Measurements from ENCODE around the gene SLC22A13. TPM values are rescaled to one million over a fixed set of nuclear protein-coding genes. Genes with fewer than 3 reads are reported as not detected.

SLC22A13 gene
- total and polyA plus RNA-seq, 2 of the 4 experiments (the other 2 are of a cell fraction), result under 0.01 to 0.22 TPM

DNA sequence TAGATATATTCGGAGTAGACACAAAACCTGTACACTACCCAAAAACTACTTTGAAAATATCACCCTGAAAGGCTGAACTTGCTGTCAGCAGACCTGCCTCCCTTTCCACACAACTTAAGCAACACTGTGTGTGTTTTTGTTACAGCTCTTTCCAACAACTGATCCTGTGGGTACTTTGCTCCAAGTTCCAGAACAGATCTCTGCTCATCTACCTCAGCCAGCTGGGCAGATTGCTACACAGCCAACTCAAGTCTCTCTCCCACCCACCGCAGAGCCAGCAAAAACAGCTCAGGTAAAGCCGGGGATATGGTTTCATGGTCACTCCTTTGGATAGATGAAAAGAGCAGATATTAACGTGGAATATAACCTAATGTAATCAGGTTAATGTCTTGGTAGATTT lies 19.7 kb upstream of the SLC22A13 start:
- Histone ChIP-seq H2AK9ac (replicated peaks; ENCODE audit: low read depth, low read length, poor library complexity) (no peak overlapping the region), H3K56ac (ENCODE audit: extremely low read depth, insufficient read depth, low read length) (no peak overlapping the region), H2AK5ac (ENCODE audit: low read depth, low read length) (no peak overlapping the region), H3K18ac (ENCODE audit: low read depth, low read length) (no peak overlapping the region), H4K20me1 (ENCODE audit: insufficient read depth, low read length) (peaks cover 5% of the 10 kb centered on the region; the same call in 1 of the 2 replicates), H3K27me3 (ENCODE audit: control insufficient read depth, insufficient read depth, low read length) (no peaks in the 10 kb centered on the region), H2BK5ac (ENCODE audit: low read depth, low read length, poor library complexity, severe bottlenecking) (no peak overlapping the region), H3K79me1 (ENCODE audit: low read depth in 1 of 2, low read length in 2 of 2) (peaks cover 20 to 23% of the 10 kb centered on the region in 2 experiments), H3K36me3 (ENCODE audit: control insufficient read depth, insufficient read depth, low read length) (peaks cover 9% of the 10 kb centered on the region), H2BK15ac (ENCODE audit: low read depth, low read length) (no peak overlapping the region), H4K5ac (ENCODE audit: low read depth, low read length) (no peak overlapping the region), H2BK120ac (ENCODE audit: low read depth, low read length) (no peak overlapping the region), H2AFZ (replicated peaks; ENCODE audit: low read length, poor library complexity) (no peak overlapping the region), H4K8ac (ENCODE audit: low read depth in 2 of 2, low read length in 2 of 2) (no peak overlapping the region), H3K9me1 (ENCODE audit: insufficient read depth, low read length) (no peaks in the 10 kb centered on the region; the same call in 1 of the 2 replicates), H2BK20ac (ENCODE audit: low read depth, low read length) (no peak overlapping the region), H3K27ac (ENCODE audit: insufficient read depth, low read length) (no peak overlapping the region), H3K14ac (replicated peaks; ENCODE audit: low read depth, low read length) (no peak overlapping the region), H4K91ac (ENCODE audit: insufficient read depth, low read depth, low read length) (no peak overlapping the region), H3K4me1 (ENCODE audit: control insufficient read depth, insufficient read depth, low read length) (no peaks in the 10 kb centered on the region; the same call in 1 of the 2 replicates), H3K4ac (ENCODE audit: low read depth, low read length) (no peak overlapping the region), H3K23ac (ENCODE audit: low read depth, low read length) (no peak overlapping the region), H3K4me3 (ENCODE audit: insufficient read depth, low read depth, low read length) (no peak overlapping the region), H3K4me2 (ENCODE audit: low read depth, low read length) (no peak overlapping the region), H3K9ac (ENCODE audit: low read depth, low read length) (no peak overlapping the region), H3K9me3 (ENCODE audit: control insufficient read depth, insufficient read depth, low read length) (no peaks in the 10 kb centered on the region)
- TF ChIP-seq, protein P1, sequence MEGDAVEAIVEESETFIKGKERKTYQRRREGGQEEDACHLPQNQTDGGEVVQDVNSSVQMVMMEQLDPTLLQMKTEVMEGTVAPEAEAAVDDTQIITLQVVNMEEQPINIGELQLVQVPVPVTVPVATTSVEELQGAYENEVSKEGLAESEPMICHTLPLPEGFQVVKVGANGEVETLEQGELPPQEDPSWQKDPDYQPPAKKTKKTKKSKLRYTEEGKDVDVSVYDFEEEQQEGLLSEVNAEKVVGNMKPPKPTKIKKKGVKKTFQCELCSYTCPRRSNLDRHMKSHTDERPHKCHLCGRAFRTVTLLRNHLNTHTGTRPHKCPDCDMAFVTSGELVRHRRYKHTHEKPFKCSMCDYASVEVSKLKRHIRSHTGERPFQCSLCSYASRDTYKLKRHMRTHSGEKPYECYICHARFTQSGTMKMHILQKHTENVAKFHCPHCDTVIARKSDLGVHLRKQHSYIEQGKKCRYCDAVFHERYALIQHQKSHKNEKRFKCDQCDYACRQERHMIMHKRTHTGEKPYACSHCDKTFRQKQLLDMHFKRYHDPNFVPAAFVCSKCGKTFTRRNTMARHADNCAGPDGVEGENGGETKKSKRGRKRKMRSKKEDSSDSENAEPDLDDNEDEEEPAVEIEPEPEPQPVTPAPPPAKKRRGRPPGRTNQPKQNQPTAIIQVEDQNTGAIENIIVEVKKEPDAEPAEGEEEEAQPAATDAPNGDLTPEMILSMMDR (conservative IDR thresholded peaks at IDR 0.05; ENCODE audit: low read depth, low read length), result no peak
- TF ChIP-seq CHD1 (IDR thresholded peaks at IDR 0.05; ENCODE audit: low read depth, low read length) (no peak), POLR2A (IDR thresholded peaks at IDR 0.05; ENCODE audit: low read depth, low read length) (no peak), MAZ (IDR thresholded peaks at IDR 0.05; ENCODE audit: borderline replicate concordance, low read depth, low read length) (no peak), BHLHE40 (IDR thresholded peaks at IDR 0.05; ENCODE audit: low read depth, low read length) (no peak), FOS (IDR thresholded peaks at IDR 0.05; ENCODE audit: low read depth, low read length) (no peak), SMC3 (IDR thresholded peaks at IDR 0.05; ENCODE audit: low read depth, low read length) (no peak), RAD21 (IDR thresholded peaks at IDR 0.05; ENCODE audit: low read length) (no peak), RFX5 (IDR thresholded peaks at IDR 0.05; ENCODE audit: low read depth, low read length) (no peak), MAFK (IDR thresholded peaks at IDR 0.05; ENCODE audit: low read depth, low read length) (no peak), MXI1 (IDR thresholded peaks at IDR 0.05; ENCODE audit: borderline replicate concordance, low read depth, low read length) (no peak), RCOR1 (IDR thresholded peaks at IDR 0.05; ENCODE audit: insufficient replicate concordance, low read length) (no peak), CEBPB (IDR thresholded peaks at IDR 0.05; ENCODE audit: low read depth, low read length) (no peak), NFE2L2 (IDR thresholded peaks at IDR 0.05; ENCODE audit: low read depth, low read length) (no peak)
- TF ChIP-seq, protein P2, sequence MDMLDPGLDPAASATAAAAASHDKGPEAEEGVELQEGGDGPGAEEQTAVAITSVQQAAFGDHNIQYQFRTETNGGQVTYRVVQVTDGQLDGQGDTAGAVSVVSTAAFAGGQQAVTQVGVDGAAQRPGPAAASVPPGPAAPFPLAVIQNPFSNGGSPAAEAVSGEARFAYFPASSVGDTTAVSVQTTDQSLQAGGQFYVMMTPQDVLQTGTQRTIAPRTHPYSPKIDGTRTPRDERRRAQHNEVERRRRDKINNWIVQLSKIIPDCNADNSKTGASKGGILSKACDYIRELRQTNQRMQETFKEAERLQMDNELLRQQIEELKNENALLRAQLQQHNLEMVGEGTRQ (IDR thresholded peaks at IDR 0.05; ENCODE audit: low read depth, low read length), result no peak
- TF ChIP-seq, protein P3, sequence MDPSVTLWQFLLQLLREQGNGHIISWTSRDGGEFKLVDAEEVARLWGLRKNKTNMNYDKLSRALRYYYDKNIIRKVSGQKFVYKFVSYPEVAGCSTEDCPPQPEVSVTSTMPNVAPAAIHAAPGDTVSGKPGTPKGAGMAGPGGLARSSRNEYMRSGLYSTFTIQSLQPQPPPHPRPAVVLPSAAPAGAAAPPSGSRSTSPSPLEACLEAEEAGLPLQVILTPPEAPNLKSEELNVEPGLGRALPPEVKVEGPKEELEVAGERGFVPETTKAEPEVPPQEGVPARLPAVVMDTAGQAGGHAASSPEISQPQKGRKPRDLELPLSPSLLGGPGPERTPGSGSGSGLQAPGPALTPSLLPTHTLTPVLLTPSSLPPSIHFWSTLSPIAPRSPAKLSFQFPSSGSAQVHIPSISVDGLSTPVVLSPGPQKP (IDR thresholded peaks at IDR 0.05; ENCODE audit: borderline replicate concordance, low read depth, low read length), result no peak
- intact Hi-C loops (cut with micrococcal nuclease) (loop anchor here (2.0 kb wide), 1 partner anchor 109 kb away; the partner anchor contains the start of gene ACAA1), in situ Hi-C loops (cut with MboI; ENCODE audit: low sequenced_read_pairs) (no loop called here), dilution Hi-C loops (cut with HindIII; ENCODE audit: low sequenced_read_pairs, unreplicated experiment) (no loop called here)
- ChIA-PET CTCF (no interaction called here), POLR2A (ENCODE audit: unreplicated experiment) (no interaction called here)
- BruUV-seq (replicated peaks), result no TSS peak
- no peak for DNase-seq
- WGBS, 2 experiments (ENCODE audit: extremely low coverage in 2 of 2, insufficient read length in 1 of 2), result no CpG with 5 or more reads among the region's 4 CpGs
- no peak for ATAC-seq (ENCODE audit: low read depth)

Data from IMR-90 (cell line).